Measurements from ENCODE around the gene SERPINE1. TPM values are rescaled to one million over a fixed set of nuclear protein-coding genes. Genes with fewer than 3 reads are reported as not detected.

SERPINE1 gene
- total and polyA plus RNA-seq, 2 of the 8 experiments (the other 6 are each of a cell fraction or from before 2014, with no cell fraction given), result 3.7 to 5.6 TPM

DNA sequence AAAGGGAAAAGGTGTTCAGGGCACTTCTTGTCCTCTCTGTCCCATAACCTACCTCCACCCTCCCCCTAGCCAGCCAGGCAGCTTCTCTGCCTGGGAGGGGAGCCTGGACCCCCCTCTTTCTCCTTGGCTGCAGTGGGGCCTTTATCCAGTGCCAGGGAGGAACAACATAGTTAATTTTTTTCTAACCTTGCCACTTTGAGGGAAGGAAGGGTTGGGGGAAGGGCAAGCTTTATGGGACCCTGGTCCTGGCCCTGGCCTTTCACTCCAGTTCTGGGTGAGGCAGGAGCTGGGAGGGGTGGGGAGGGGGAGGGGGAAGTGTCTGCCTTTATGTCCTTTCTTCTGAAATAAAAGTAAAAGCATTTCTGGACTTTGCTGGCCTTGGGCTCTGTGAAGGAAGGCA, 34.0 kb downstream of the SERPINE1 start (continued):
- TF ChIP-seq SAP30 (IDR thresholded peaks at IDR 0.05; ENCODE audit: insufficient read depth, insufficient replicate concordance, low read length) (no peak), CEBPB (IDR thresholded peaks at IDR 0.05; ENCODE audit: low read depth, low read length) (no peak), CBX8 (IDR thresholded peaks at IDR 0.05; ENCODE audit: borderline replicate concordance, low read depth, low read length) (no peak)

Measured in H1 (cell line).